Activated naive CD8-positive, alpha-beta T cell (primary cell): ENCODE data around the gene NTRK3.

Experiments
- H3K27ac Mint-ChIP-seq: one replicate; pipeline ENCODE4 v1.8.0; 2021; ENCODE audit warnings: mixed read lengths
- H3K27me3 Mint-ChIP-seq: one replicate; pipeline ENCODE4 v1.8.0; 2021; ENCODE audit warnings: mixed read lengths
- H3K36me3 Mint-ChIP-seq: one replicate; pipeline ENCODE4 v1.8.0; 2021; ENCODE audit warnings: mixed read lengths
- H3K4me1 Mint-ChIP-seq: one replicate; pipeline ENCODE4 v1.8.0; 2021; ENCODE audit warnings: low read depth, mixed read lengths
- H3K4me3 Mint-ChIP-seq: one replicate; pipeline ENCODE4 v1.8.0; 2021; ENCODE audit warnings: mild to moderate bottlenecking, mixed read lengths
- H3K9me3 Mint-ChIP-seq: one replicate; pipeline ENCODE4 v1.8.0; 2021; ENCODE audit warnings: low read depth, mixed read lengths

Gene NTRK3

GRCh38 chr15:87896936-87897335 lies 359.6 kb downstream of the NTRK3 start:
- H3K36me3 Mint-ChIP-seq, result no peaks in the 10 kb centered on the region
- no peaks in the 10 kb centered on the region for H3K9me3 Mint-ChIP-seq
- H3K27ac Mint-ChIP-seq, result no peak overlapping the region
- H3K4me3 Mint-ChIP-seq, result no peak overlapping the region
- peaks cover 2% of the 10 kb centered on the region for H3K27me3 Mint-ChIP-seq
- no peaks in the 10 kb centered on the region for H3K4me1 Mint-ChIP-seq

- Mint-ChIP-seq H3K27ac (no peak overlapping the region), H3K36me3 (no peaks in the 10 kb centered on the region), H3K9me3 (no peaks in the 10 kb centered on the region), H3K4me3 (no peak overlapping the region), H3K27me3 (peaks cover 8% of the 10 kb centered on the region), H3K4me1 (no peaks in the 10 kb centered on the region)
Measured at GRCh38 chr15:87887177-87887576, 369.4 kb downstream of the NTRK3 start.

DNA sequence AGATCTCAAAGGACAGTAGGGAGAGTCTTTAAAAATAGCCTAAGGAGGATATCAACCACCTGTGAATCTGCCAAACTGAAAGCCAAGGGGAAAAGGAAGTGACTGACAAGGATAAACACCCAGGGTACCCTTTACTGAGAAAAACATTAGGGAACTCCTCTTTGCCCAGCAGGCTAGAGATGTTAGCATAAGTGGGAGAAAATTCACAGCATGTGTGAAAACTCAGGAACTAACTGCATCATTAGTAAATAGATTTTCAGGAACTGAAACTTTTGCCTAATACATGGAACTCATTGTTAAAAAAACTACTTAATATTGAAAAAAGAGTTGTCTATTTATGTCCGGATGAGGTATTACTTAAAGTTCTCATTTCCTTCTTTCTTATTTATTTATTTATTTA lies 375.5 kb downstream of the NTRK3 start:
- Mint-ChIP-seq H3K4me3 (no peak overlapping the region), H3K36me3 (no peaks in the 10 kb centered on the region), H3K27me3 (peaks cover 8% of the 10 kb centered on the region), H3K27ac (no peak overlapping the region), H3K9me3 (no peaks in the 10 kb centered on the region), H3K4me1 (no peaks in the 10 kb centered on the region)

DNA sequence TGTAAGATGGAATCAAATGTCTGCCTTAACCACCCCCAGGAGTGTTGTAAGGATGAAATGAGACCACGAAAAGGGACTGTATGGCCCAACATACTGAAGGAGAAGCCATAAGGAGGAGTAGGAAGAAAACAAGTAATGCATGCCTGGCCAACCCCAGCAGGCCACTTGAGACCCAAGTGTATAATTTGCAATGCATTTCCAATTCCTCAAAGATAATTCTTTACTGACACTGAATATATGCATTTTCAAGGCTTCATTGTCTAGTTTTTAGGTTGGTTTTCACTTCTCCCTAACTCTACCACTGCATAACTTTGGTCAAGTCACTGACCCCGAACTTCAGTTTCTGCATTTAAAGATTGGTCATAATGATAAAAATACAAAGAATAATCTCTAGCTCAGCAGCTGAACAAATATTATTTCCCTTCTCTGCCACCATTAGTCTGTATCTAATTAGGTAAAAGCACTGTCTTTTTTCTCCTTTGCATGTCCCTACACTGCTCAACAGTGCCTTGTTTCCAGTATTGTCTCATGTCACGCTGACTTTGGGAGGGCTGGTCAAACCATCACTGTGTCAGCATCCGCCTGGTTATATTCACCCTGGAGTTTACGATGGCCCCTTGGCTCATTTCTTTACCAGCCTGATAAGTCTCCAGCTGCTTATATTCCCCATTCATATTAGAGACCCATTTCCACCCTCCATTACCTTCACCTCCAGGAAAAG lies 378.6 kb downstream of the NTRK3 start:
- Mint-ChIP-seq H3K27me3 (peaks cover 7% of the 10 kb centered on the region), H3K9me3 (no peaks in the 10 kb centered on the region), H3K36me3 (no peaks in the 10 kb centered on the region), H3K4me1 (no peaks in the 10 kb centered on the region), H3K4me3 (no peak overlapping the region), H3K27ac (no peak overlapping the region)

GRCh38 chr15:87877114-87877810 lies 379.3 kb downstream of the NTRK3 start:
- no peaks in the 10 kb centered on the region for H3K36me3 Mint-ChIP-seq
- no peak overlapping the region for H3K27ac Mint-ChIP-seq
- no peak overlapping the region for H3K4me3 Mint-ChIP-seq
- no peaks in the 10 kb centered on the region for H3K9me3 Mint-ChIP-seq
- peaks cover 7% of the 10 kb centered on the region for H3K27me3 Mint-ChIP-seq
- H3K4me1 Mint-ChIP-seq, result no peaks in the 10 kb centered on the region

- no peak overlapping the region for H3K4me3 Mint-ChIP-seq
Measured at GRCh38 chr15:87874896-87875711, 381.4 kb downstream of the NTRK3 start.

DNA sequence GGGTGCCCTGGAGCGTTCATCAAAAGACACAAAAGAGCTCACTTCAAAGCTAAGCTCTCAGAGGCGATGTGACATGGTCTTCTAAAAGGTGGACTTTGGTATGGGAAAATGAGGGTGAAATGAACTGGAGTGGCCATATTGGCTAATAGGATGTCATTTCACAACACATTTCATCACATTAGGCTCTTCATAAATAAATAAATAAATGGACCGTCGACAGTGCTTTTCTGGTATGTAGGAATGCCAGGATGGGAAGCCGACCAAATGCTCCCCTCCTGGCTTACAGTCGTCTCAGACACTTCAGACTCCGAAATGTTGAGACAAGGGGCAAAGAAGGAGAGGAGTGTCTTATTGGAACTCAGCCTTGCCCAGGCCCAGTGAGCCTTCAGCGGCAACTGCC lies 383.0 kb downstream of the NTRK3 start:
- H3K27me3 Mint-ChIP-seq, result peaks cover 4% of the 10 kb centered on the region
- H3K4me1 Mint-ChIP-seq, result no peaks in the 10 kb centered on the region
- H3K4me3 Mint-ChIP-seq, result no peak overlapping the region
- H3K9me3 Mint-ChIP-seq, result no peaks in the 10 kb centered on the region
- no peak overlapping the region for H3K27ac Mint-ChIP-seq
- H3K36me3 Mint-ChIP-seq, result no peaks in the 10 kb centered on the region

More at GRCh38 chr15:87874896-87875711, 381.4 kb downstream of the NTRK3 start:
- Mint-ChIP-seq H3K9me3 (no peaks in the 10 kb centered on the region), H3K4me1 (no peaks in the 10 kb centered on the region), H3K27me3 (peaks cover 6% of the 10 kb centered on the region), H3K36me3 (no peaks in the 10 kb centered on the region), H3K27ac (no peak overlapping the region)

GRCh38 chr15:87871731-87872320 lies 384.7 kb downstream of the NTRK3 start:
- Mint-ChIP-seq H3K27ac (no peak overlapping the region), H3K4me3 (no peak overlapping the region), H3K27me3 (peaks cover 2% of the 10 kb centered on the region), H3K9me3 (no peaks in the 10 kb centered on the region), H3K4me1 (no peaks in the 10 kb centered on the region), H3K36me3 (no peaks in the 10 kb centered on the region)

DNA sequence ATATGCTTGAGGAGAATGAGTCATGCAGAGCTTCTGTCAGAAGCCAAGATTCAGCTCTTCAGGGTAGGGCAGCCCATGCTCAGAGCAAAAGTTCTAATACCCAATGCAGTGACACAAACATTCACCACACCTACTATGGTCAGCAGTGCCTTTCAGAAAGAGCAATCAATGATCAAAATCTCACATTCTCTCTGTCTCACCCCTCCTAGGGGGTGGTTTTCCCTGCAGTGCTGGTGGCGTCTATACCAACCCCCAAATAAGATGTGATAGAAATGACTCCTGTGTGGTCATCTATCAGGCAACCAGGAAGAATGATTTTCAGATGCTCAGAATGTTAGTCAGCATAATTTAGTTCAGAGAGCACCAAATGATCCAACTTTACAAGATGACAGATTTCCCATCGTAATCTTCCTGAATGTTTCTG lies 385.3 kb downstream of the NTRK3 start:
- peaks cover 4% of the 10 kb centered on the region for H3K27me3 Mint-ChIP-seq
- no peaks in the 10 kb centered on the region for H3K9me3 Mint-ChIP-seq
- no peak overlapping the region for H3K4me3 Mint-ChIP-seq
- no peaks in the 10 kb centered on the region for H3K36me3 Mint-ChIP-seq
- H3K27ac Mint-ChIP-seq, result no peak overlapping the region
- no peaks in the 10 kb centered on the region for H3K4me1 Mint-ChIP-seq

DNA sequence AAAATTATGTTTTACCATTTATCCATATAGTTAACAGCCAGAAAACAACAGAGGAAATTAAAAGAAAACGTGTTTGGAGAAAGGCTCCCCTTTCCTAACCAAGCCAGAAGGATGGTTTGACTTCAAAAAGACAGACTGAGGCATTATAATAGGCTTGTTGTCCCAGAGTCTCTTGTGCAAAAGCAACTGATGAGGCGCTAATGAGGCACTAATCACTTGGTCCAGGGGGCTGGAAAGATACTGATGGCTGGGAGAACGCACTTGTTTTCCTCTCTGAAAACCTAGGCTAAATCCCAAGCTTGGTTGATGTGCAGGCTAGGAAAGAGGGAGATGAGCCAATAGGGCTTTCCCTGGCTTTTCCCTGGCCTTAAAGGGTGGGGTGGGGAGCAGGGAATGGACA lies 389.6 kb downstream of the NTRK3 start:
- Mint-ChIP-seq H3K27me3 (peaks cover 6% of the 10 kb centered on the region), H3K4me3 (no peak overlapping the region), H3K4me1 (no peaks in the 10 kb centered on the region), H3K36me3 (no peaks in the 10 kb centered on the region), H3K9me3 (no peaks in the 10 kb centered on the region), H3K27ac (no peak overlapping the region)

DNA sequence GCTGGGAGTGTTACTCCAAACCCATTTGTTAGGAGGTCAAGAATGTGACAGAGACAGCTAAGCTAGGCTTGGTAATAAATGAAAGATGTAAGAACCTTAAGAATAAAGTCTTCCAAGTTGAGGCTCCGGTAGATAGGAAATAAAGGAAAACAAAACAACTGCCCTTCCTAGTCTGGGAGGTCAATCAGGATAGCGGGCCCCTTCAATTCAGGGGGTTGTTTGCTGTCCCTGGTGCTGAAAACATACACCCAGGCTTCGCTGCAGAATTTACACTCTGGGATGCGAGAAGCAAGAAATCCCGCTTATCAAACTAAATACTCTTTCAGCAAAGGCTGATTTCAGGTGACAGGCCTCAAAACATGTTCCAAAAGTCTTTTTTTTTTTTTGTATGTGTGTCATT lies 393.4 kb downstream of the NTRK3 start:
- no peaks in the 10 kb centered on the region for H3K9me3 Mint-ChIP-seq
- no peak overlapping the region for H3K27ac Mint-ChIP-seq
- H3K27me3 Mint-ChIP-seq, result peaks cover 8% of the 10 kb centered on the region
- H3K4me1 Mint-ChIP-seq, result no peaks in the 10 kb centered on the region
- no peak overlapping the region for H3K4me3 Mint-ChIP-seq
- H3K36me3 Mint-ChIP-seq, result no peaks in the 10 kb centered on the region

GRCh38 chr15:87860743-87861142 lies 395.8 kb downstream of the NTRK3 start:
- H3K9me3 Mint-ChIP-seq, result no peaks in the 10 kb centered on the region
- H3K27ac Mint-ChIP-seq, result no peak overlapping the region
- no peak overlapping the region for H3K4me3 Mint-ChIP-seq
- no peaks in the 10 kb centered on the region for H3K4me1 Mint-ChIP-seq
- no peaks in the 10 kb centered on the region for H3K36me3 Mint-ChIP-seq
- peaks cover 4% of the 10 kb centered on the region for H3K27me3 Mint-ChIP-seq

DNA sequence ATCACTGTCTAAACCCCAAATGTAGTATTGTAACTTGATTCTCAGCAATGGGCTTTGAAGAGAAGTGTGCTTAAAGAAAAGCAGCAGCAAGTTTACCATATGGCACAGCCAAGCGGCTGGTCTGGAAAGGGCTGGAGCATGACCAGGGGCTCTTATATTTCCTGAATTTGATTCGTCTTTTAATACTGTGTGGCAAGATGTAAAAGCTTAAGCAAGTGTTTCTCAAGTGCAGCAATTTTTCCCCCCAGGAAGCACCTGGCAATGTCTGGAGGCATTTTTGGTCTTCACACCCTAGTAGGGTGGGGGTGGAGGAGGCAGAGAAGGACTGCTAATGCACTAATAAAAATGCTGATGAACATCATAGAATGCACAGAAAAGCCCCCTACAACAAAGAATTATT lies 397.9 kb downstream of the NTRK3 start:
- H3K36me3 Mint-ChIP-seq, result no peaks in the 10 kb centered on the region
- no peak overlapping the region for H3K4me3 Mint-ChIP-seq
- H3K9me3 Mint-ChIP-seq, result no peaks in the 10 kb centered on the region

GRCh38 chr15:87851497-87851896 lies 405.0 kb downstream of the NTRK3 start:
- H3K4me1 Mint-ChIP-seq, result no peaks in the 10 kb centered on the region
- no peak overlapping the region for H3K27ac Mint-ChIP-seq
- H3K36me3 Mint-ChIP-seq, result no peaks in the 10 kb centered on the region
- H3K4me3 Mint-ChIP-seq, result no peak overlapping the region
- H3K27me3 Mint-ChIP-seq, result peaks cover 3% of the 10 kb centered on the region
- H3K9me3 Mint-ChIP-seq, result no peaks in the 10 kb centered on the region

More for the DNA sequence above, 397.9 kb downstream of the NTRK3 start:
- Mint-ChIP-seq H3K27me3 (peaks cover 4% of the 10 kb centered on the region), H3K4me1 (no peaks in the 10 kb centered on the region), H3K27ac (no peak overlapping the region)

DNA sequence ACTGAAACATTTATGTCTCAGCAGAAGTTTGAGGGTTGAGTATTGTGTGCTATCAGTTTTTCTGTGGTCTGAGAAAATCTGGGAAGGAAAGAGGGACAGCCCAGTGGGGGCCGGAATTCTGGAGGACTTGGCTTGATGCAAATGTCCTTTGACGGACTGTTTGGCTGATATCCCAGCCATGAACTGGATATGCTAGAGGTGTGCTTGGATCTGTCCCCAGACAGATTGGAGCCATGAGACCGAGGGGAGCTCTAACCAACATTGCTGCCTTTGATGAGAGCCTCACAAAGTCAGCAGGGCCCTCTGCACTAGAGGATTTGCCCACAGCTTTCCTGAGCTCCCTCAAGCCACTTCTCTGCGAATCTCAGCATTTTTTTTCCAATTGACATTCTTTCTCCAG lies 405.6 kb downstream of the NTRK3 start:
- H3K9me3 Mint-ChIP-seq, result no peaks in the 10 kb centered on the region
- H3K36me3 Mint-ChIP-seq, result no peaks in the 10 kb centered on the region
- H3K27ac Mint-ChIP-seq, result no peak overlapping the region
- H3K4me3 Mint-ChIP-seq, result no peak overlapping the region
- H3K27me3 Mint-ChIP-seq, result peaks cover 3% of the 10 kb centered on the region
- no peaks in the 10 kb centered on the region for H3K4me1 Mint-ChIP-seq
